K562 (cell line): ENCODE data around the gene ANAPC2. TPM values are rescaled to one million over a fixed set of nuclear protein-coding genes. Genes with fewer than 3 reads are reported as not detected.

Source experiments
- ATAC-seq: fragments of 200-7000 bp; cut with Tn5 transposase; 3 replicates; pipeline ENCODE4 v1.9.1; 2020; ENCODE audit warnings: moderate library complexity
- BruUV-seq: library from RNA; stranded (reverse); fragments of 400-500 nt; replicated peaks from 2 replicates; lab custom pipeline; 2021; lab: Mats Ljungman, UMichigan
- CTCF ChIA-PET: fragments of 300-600 bp; formaldehyde crosslinking; extraction: SDS; loops from one replicate; lab custom pipeline; 2021; ENCODE audit warnings: low intra/inter-chr PET ratio; lab: Yijun Ruan, JAX
- POLR2A ChIA-PET: fragments of 300-600, 350-650 bp; sonication (Branson Sonifier 250); formaldehyde crosslinking; extraction: SDS; loops from one replicate; lab custom pipeline; 2021; ENCODE audit warnings: antibody characterized with exemption, inconsistent platforms; lab: Yijun Ruan, JAX
- DNase-seq, 4 experiments: peaks; one replicate each; pipeline versions ENCODE4 v3.0.0 to v3.0.0-alpha.2; 2011 to 2018; ENCODE audit warnings: low spot score in 3 of 4, mixed read lengths in 3 of 4; ENCODE audit errors: extremely low read depth in 1 of 4
- FAIRE-seq: peaks from 2 replicates; lab custom pipeline; 2011; peaks lifted over from hg19 to GRCh38; lab: Jason Lieb, UNC
- H2AFZ ChIP-seq: 2 replicates; pipeline ENCODE4 v1.6.0; 2011; ENCODE audit warnings: low read depth, low read length, control low read depth, inconsistent platforms
- H3K27ac ChIP-seq: fragments of 200-600 bp; 3 replicates; pipeline ENCODE4 v1.8.0; 2011; ENCODE audit warnings: low read depth, mild to moderate bottlenecking, control low read depth, inconsistent platforms, low read length, moderate library complexity, mixed read lengths; ENCODE audit errors: extremely low read depth
- H3K27me3 ChIP-seq, 2 experiments: fragments of 300-600 bp in 1 of 2; 2 replicates in 1 of 2; 3 replicates in 1 of 2; pipeline versions ENCODE4 v1.6.0 to v1.8.0; 2011; ENCODE audit warnings: inconsistent platforms in 2 of 2, low read length in 2 of 2, mild to moderate bottlenecking in 1 of 2, mixed read lengths in 1 of 2, moderate library complexity in 1 of 2; ENCODE audit not compliant: control insufficient read depth in 2 of 2, insufficient read depth in 2 of 2
- H3K36me3 ChIP-seq: fragments of 300-600 bp; 3 replicates; pipeline ENCODE4 v1.8.0; 2011; ENCODE audit warnings: mild to moderate bottlenecking, low read length, inconsistent platforms; ENCODE audit not compliant: control insufficient read depth, insufficient read depth
- H3K4me1 ChIP-seq, 2 experiments: fragments of 200-600 bp in 1 of 2; replicated peaks in 1 of 2; 2 replicates in 1 of 2; 3 replicates in 1 of 2; pipeline versions ENCODE4 v1.5.1 to v1.8.0; 2011; ENCODE audit warnings: inconsistent platforms in 2 of 2, low read length in 2 of 2, mild to moderate bottlenecking in 1 of 2, mixed read lengths in 1 of 2, moderate library complexity in 1 of 2; ENCODE audit not compliant: control insufficient read depth in 2 of 2, insufficient read depth in 2 of 2
- H3K4me2 ChIP-seq: 2 replicates; pipeline ENCODE4 v1.6.1; 2011; ENCODE audit warnings: low read length, control low read depth, inconsistent platforms, mixed read lengths; ENCODE audit not compliant: insufficient read depth
- H3K4me3 ChIP-seq: fragments of 200-600 bp; sonication (generic), shearing (Covaris generic); 2 replicates; pipeline ENCODE4 v1.5.1; 2016; ENCODE audit warnings: control low read depth, inconsistent platforms
- H3K79me2 ChIP-seq: fragments of 200-600 bp; 3 replicates; pipeline ENCODE4 v1.8.0; 2011; ENCODE audit warnings: low read length, inconsistent platforms; ENCODE audit not compliant: control insufficient read depth, insufficient read depth
- H3K9ac ChIP-seq, 2 experiments: 2 replicates each; pipeline versions ENCODE4 v1.6.0 to v1.6.1; 2011; ENCODE audit warnings: low read depth in 2 of 2, low read length in 2 of 2, control low read depth in 1 of 2, inconsistent platforms in 1 of 2, mild to moderate bottlenecking in 1 of 2, mixed read lengths in 1 of 2; ENCODE audit not compliant: insufficient read depth in 1 of 2
- H3K9me1 ChIP-seq: one replicate; pipeline ENCODE4 v1.6.0; 2011; ENCODE audit warnings: inconsistent platforms, mild to moderate bottlenecking, low read length, moderate library complexity; ENCODE audit not compliant: control insufficient read depth, insufficient read depth
- H3K9me3 ChIP-seq: replicated peaks from 2 replicates; pipeline ENCODE4 v1.5.1; 2011; ENCODE audit warnings: low read depth, low read length, inconsistent platforms; ENCODE audit not compliant: control insufficient read depth, insufficient read depth
- H4K20me1 ChIP-seq: replicated peaks from 2 replicates; pipeline ENCODE4 v1.6.1; 2011; ENCODE audit warnings: low read length, inconsistent platforms, mixed read lengths; ENCODE audit not compliant: control insufficient read depth, insufficient read depth
- ARID4B ChIP-seq: sonication (generic); formaldehyde crosslinking; IDR thresholded peaks from 2 replicates; pipeline ENCODE4 v1.8.0; 2022; ENCODE audit warnings: mild to moderate bottlenecking, missing genetic modification reagents
- CBFA2T2 ChIP-seq: fragments of 450-650 bp; conservative IDR thresholded peaks from 2 replicates; pipeline ENCODE4 v1.6.1; 2017; ENCODE audit warnings: mild to moderate bottlenecking
- CREB5 ChIP-seq: fragments of 250-450 bp; sonication (Bioruptor Pico); IDR thresholded peaks from 2 replicates; pipeline ENCODE4 v1.5.0; 2020; ENCODE audit warnings: mild to moderate bottlenecking
- GABPA ChIP-seq: fragments of 200-800 bp; sonication (Bioruptor generic); conservative IDR thresholded peaks from 2 replicates; pipeline ENCODE4 v1.6.1; 2016; ENCODE audit warnings: low read depth, missing genetic modification characterization, missing compliant biosample characterization
- GTF2E2 ChIP-seq: fragments of 200-800 bp; sonication (Bioruptor generic); IDR thresholded peaks from 2 replicates; pipeline ENCODE4 v1.6.1; 2016; ENCODE audit warnings: missing genetic modification characterization, missing compliant biosample characterization
- MCM3 ChIP-seq: fragments of 450-650 bp; IDR thresholded peaks from 2 replicates; pipeline ENCODE4 v1.6.1; 2016
- MECOM ChIP-seq: fragments of 250-450 bp; sonication (Bioruptor Pico); IDR thresholded peaks from 2 replicates; pipeline ENCODE4 v1.8.0; 2022; ENCODE audit warnings: inconsistent platforms
- PKNOX1 ChIP-seq: fragments of 450-650 bp; IDR thresholded peaks from 2 replicates; pipeline ENCODE4 v1.6.1; 2016
- TAL1 ChIP-seq: fragments of 450-650 bp; IDR thresholded peaks from 2 replicates; pipeline ENCODE4 v1.6.1; 2016; ENCODE audit warnings: mild to moderate bottlenecking
- ZNF224 ChIP-seq: sonication (generic); formaldehyde crosslinking; IDR thresholded peaks from 2 replicates; pipeline ENCODE4 v1.8.0; 2022; ENCODE audit warnings: mild to moderate bottlenecking, missing genetic modification reagents
- ZNF77 ChIP-seq: fragments of 250-450 bp; sonication (Bioruptor Pico); IDR thresholded peaks from 2 replicates; pipeline ENCODE4 v1.5.0; 2020
- WGBS: fragments of 100-300 bp; shearing (Covaris generic); methylation state at CpG from one replicate; pipeline ENCODE4 v1.1.6; 2016; ENCODE audit warnings: low coverage, mixed read lengths; ENCODE audit not compliant: insufficient coverage; ENCODE audit errors: missing lambda C conversion rate; 5-methylcytosine and 5-hydroxymethylcytosine counted together
- in situ Hi-C: fragments of 300-500 bp; cut with MboI; formaldehyde crosslinking; loops from 4 replicates; pipeline ENCODE4 v1.15.0; 2018; ENCODE audit warnings: inconsistent platforms, mixed read lengths
- intact Hi-C: fragments of 100-400 bp; cut with micrococcal nuclease; formaldehyde crosslinking; loops from 2 replicates; pipeline ENCODE4 v1.14.2; 2022
- polyA plus RNA-seq, 8 experiments: library from polyadenylated mRNA; depleted of rRNA in 4 of 8; stranded (reverse) in 5 of 8; unstranded in 3 of 8; fragments of >200 nt; fragmentation: Nextera tagmentation in 2 of 8; fragmentation: Illumina TruSeq in 1 of 8; extraction: Ambion mirVana in 2 of 8; extraction: Trizol in 1 of 8; gene quantifications; 2 replicates each; pipeline versions ENCODE4 v1.2.1 to v1.2.3, GENCODE V29; 2011 to 2014; ENCODE audit warnings: inconsistent platforms in 1 of 8, missing spikeins in 1 of 8
- total RNA-seq, 7 experiments: library from RNA; depleted of rRNA in 6 of 7; stranded (reverse); fragments of >200 nt in 6 of 7; fragmentation: Illumina TruSeq in 2 of 7; extraction: Trizol in 2 of 7; gene quantifications; 2 replicates each; pipeline versions ENCODE4 v1.2.1 to v1.2.3, GENCODE V29; 2011 to 2021; ENCODE audit warnings: low replicate concordance in 1 of 7

The ANAPC2 gene
- total and polyA plus RNA-seq, 9 of the 15 experiments (the other 6 are each of a cell fraction or from before 2014, with no cell fraction given), result 0.11 to 56.5 (median 17.1) TPM; not detected in 1

GRCh38 chr9:137143459-137143858 is 44.9 kb downstream of the ANAPC2 start:
- no peak overlapping the region for H3K4me3 ChIP-seq
- H3K27ac ChIP-seq, result no peak overlapping the region
- 3% methylated on average over 4 of the region's 4 CpGs for WGBS
- POLR2A ChIA-PET, result no interaction called here
- BruUV-seq, result no TSS peak
- FAIRE-seq, result no peak
- TF ChIP-seq GABPA (tag), result no peak
- no peak for TF ChIP-seq ARID4B (CRISPR knock-in tag)
- TF ChIP-seq PKNOX1, result no peak
- no peak for TF ChIP-seq ZNF224 (CRISPR knock-in tag)
- no peak for TF ChIP-seq ZNF77 (CRISPR knock-in tag)
- no peak for TF ChIP-seq MECOM (CRISPR knock-in tag)
- TF ChIP-seq GTF2E2 (tag), result no peak
- no peak for TF ChIP-seq CREB5 (CRISPR knock-in tag)
- TF ChIP-seq MCM3, result no peak
- no peak for TF ChIP-seq TAL1
- TF ChIP-seq CBFA2T2, result no peak
- peaks cover 15% of the 10 kb centered on the region for H4K20me1 ChIP-seq
- DNase-seq, result no peak
- H3K9ac ChIP-seq, result no peak overlapping the region; a peak in 1 of 4 replicates
- no peaks in the 10 kb centered on the region for H3K9me1 ChIP-seq
- in situ Hi-C loops, result no loop called here
- H3K4me1 ChIP-seq, result peaks cover 0 to 51% of the 10 kb centered on the region in 2 experiments; a peak in 2 of 5 replicates
- intact Hi-C loops, result no loop called here
- no peaks in the 10 kb centered on the region for H3K79me2 ChIP-seq
- no peaks in the 10 kb centered on the region for H3K36me3 ChIP-seq
- no peak for ATAC-seq
- CTCF ChIA-PET, result no interaction called here
- no peak overlapping the region for H2AFZ ChIP-seq
- no peaks in the 10 kb centered on the region for H3K9me3 ChIP-seq
- H3K4me2 ChIP-seq, result no peak overlapping the region
- H3K27me3 ChIP-seq, result peaks cover 32 to 55% of the 10 kb centered on the region in 2 experiments; a peak in 4 of 5 replicates
